ENCODE measurements around the gene ZSCAN29. TPM values are rescaled to one million over a fixed set of nuclear protein-coding genes. Genes with fewer than 3 reads are reported as not detected.

ZSCAN29 gene
- total RNA-seq, 5 donors from 2014 or later (not counting 1 experiment from before 2014, with no cell fraction given): 16.6 to 38.3 (median 32.2) TPM

- H3K4me1 Mint-ChIP-seq: peaks cover 30 to 49% (median 39%) of the 10 kb centered on the region in 3 donors
- no peaks in the 10 kb centered on the region for H3K9me3 Mint-ChIP-seq
- peak overlapping the region; percentile 92 for H3K4me3 ChIP-seq (ENCODE audit: control insufficient read depth in 1 of 2, extremely low read depth in 1 of 2, low read length in 1 of 2)
Observed at GRCh38 chr15:43329217-43329959, 41.5 kb downstream of the ZSCAN29 start.

GRCh38 chr15:43325039-43325684 lies 45.7 kb downstream of the ZSCAN29 start:
- no peak for DNase-seq
- no peak overlapping the region for H3K4me3 Mint-ChIP-seq

More at GRCh38 chr15:43329217-43329959, 41.5 kb downstream of the ZSCAN29 start:
- Mint-ChIP-seq H3K36me3 (peaks cover 24% of the 10 kb centered on the region), H3K27ac (peak overlapping the region; percentile 94 to 99), H3K4me3 (peak overlapping the region; percentile 92 to 96 (median 95)), H3K27me3 (no peaks in the 10 kb centered on the region)
- Histone ChIP-seq H3K36me3 (ENCODE audit: control insufficient read depth in 2 of 2, extremely low read depth in 1 of 2, insufficient read depth in 1 of 2, low read length in 1 of 2) (peaks cover 0 to 5% of the 10 kb centered on the region in 2 donors), H3K9me3 (no peaks in the 10 kb centered on the region), H3K4me1 (ENCODE audit: control insufficient read depth in 1 of 2, extremely low read depth in 1 of 2, insufficient read depth in 2 of 2, low read length in 2 of 2) (peaks cover 12 to 21% of the 10 kb centered on the region in 2 experiments), H3K27ac (ENCODE audit: low read length) (peak overlapping the region; percentile 94), H3K27me3 (replicated peaks in 1 of 2; ENCODE audit: control insufficient read depth in 2 of 2, extremely low read depth in 1 of 2, insufficient read depth in 2 of 2, low read length in 1 of 2) (no peaks in the 10 kb centered on the region)
- CTCF ChIA-PET: no interaction called here
- DNase-seq: peak in 9 of 35 experiments; percentile 0 to 19 (median 3)
- no peak for ATAC-seq (replicated peaks in 1 of 4)
- POLR2A ChIA-PET: interaction anchor here in 1 of 2 donors (1.0 kb wide), 1 partner anchor 223 kb away, joined by 3 read pairs; no protein-coding TSS in a partner anchor
- WGBS (ENCODE audit: insufficient coverage): 32% methylated on average over 38 of the region's 38 CpGs

GRCh38 chr15:43318990-43319771 lies 51.7 kb downstream of the ZSCAN29 start:
- H3K9me3 Mint-ChIP-seq: no peaks in the 10 kb centered on the region

More at GRCh38 chr15:43325039-43325684, 45.7 kb downstream of the ZSCAN29 start:
- no peak overlapping the region for H3K27ac ChIP-seq (ENCODE audit: low read length)
- ChIA-PET CTCF (interaction anchor here in 1 of 2 donors (0.6 to 1.1 kb wide), 2 partner anchors 100 to 1667 kb away, joined by 3 read pairs; no protein-coding TSS in a partner anchor), POLR2A (interaction anchor here in 1 of 2 donors (0.5 kb wide), 1 partner anchor 67 kb away, joined by 4 read pairs; no protein-coding TSS in a partner anchor)
- H3K4me3 ChIP-seq (ENCODE audit: control insufficient read depth in 1 of 2, extremely low read depth in 1 of 2, low read length in 1 of 2): no peak overlapping the region
- H3K9me3 Mint-ChIP-seq: no peaks in the 10 kb centered on the region
- no peak overlapping the region for H3K27ac Mint-ChIP-seq
- H3K4me1 Mint-ChIP-seq: peaks cover 22 to 30% (median 26%) of the 10 kb centered on the region in 3 donors
- H3K36me3 ChIP-seq (ENCODE audit: control insufficient read depth in 2 of 2, extremely low read depth in 1 of 2, insufficient read depth in 1 of 2, low read length in 1 of 2): no peaks in the 10 kb centered on the region
- WGBS (ENCODE audit: insufficient coverage): 63% methylated on average over 1 of the region's 6 CpGs
- ATAC-seq (replicated peaks in 1 of 4): no peak
- H3K27me3 Mint-ChIP-seq: peaks cover 0 to 4% of the 10 kb centered on the region in 2 donors
- H3K9me3 ChIP-seq: no peaks in the 10 kb centered on the region
- peaks cover 13% of the 10 kb centered on the region for H3K36me3 Mint-ChIP-seq
- peaks cover 7 to 17% of the 10 kb centered on the region in 2 experiments for H3K4me1 ChIP-seq (ENCODE audit: control insufficient read depth in 1 of 2, extremely low read depth in 1 of 2, insufficient read depth in 2 of 2, low read length in 2 of 2)
- H3K27me3 ChIP-seq (replicated peaks in 1 of 2; ENCODE audit: control insufficient read depth in 2 of 2, extremely low read depth in 1 of 2, insufficient read depth in 2 of 2, low read length in 1 of 2): no peaks in the 10 kb centered on the region

GRCh38 chr15:43317566-43318184 lies 53.2 kb downstream of the ZSCAN29 start:
- ChIA-PET POLR2A (no interaction called here), CTCF (no interaction called here)
- no peaks in the 10 kb centered on the region for H3K4me1 ChIP-seq (ENCODE audit: control insufficient read depth in 1 of 2, extremely low read depth in 1 of 2, insufficient read depth in 2 of 2, low read length in 2 of 2)
- Mint-ChIP-seq H3K36me3 (no peaks in the 10 kb centered on the region), H3K9me3 (no peaks in the 10 kb centered on the region), H3K27me3 (peaks cover 27 to 28% of the 10 kb centered on the region in 2 donors), H3K4me3 (no peak overlapping the region), H3K27ac (no peak overlapping the region), H3K4me1 (no peaks in the 10 kb centered on the region)
- H3K27ac ChIP-seq (ENCODE audit: low read length): no peak overlapping the region
- whole genome bisulfite sequencing (ENCODE audit: insufficient coverage): 100% methylated on average over 1 of the region's 8 CpGs
- H3K27me3 ChIP-seq (replicated peaks in 1 of 2; ENCODE audit: control insufficient read depth in 2 of 2, extremely low read depth in 1 of 2, insufficient read depth in 2 of 2, low read length in 1 of 2): peaks cover 0 to 7% of the 10 kb centered on the region in 2 experiments
- H3K36me3 ChIP-seq (ENCODE audit: control insufficient read depth in 2 of 2, extremely low read depth in 1 of 2, insufficient read depth in 1 of 2, low read length in 1 of 2): no peaks in the 10 kb centered on the region
- DNase-seq (no peak), ATAC-seq (replicated peaks in 1 of 4) (no peak)
- no peak overlapping the region for H3K4me3 ChIP-seq (ENCODE audit: control insufficient read depth in 1 of 2, extremely low read depth in 1 of 2, low read length in 1 of 2)
- no peaks in the 10 kb centered on the region for H3K9me3 ChIP-seq

More at GRCh38 chr15:43318990-43319771, 51.7 kb downstream of the ZSCAN29 start:
- no peak overlapping the region for H3K4me3 ChIP-seq (ENCODE audit: control insufficient read depth in 1 of 2, extremely low read depth in 1 of 2, low read length in 1 of 2)
- peaks cover 19 to 23% of the 10 kb centered on the region in 2 donors for H3K27me3 Mint-ChIP-seq
- H3K27ac Mint-ChIP-seq: no peak overlapping the region
- no peaks in the 10 kb centered on the region for H3K36me3 ChIP-seq (ENCODE audit: control insufficient read depth in 2 of 2, extremely low read depth in 1 of 2, insufficient read depth in 1 of 2, low read length in 1 of 2)
- H3K4me3 Mint-ChIP-seq: no peak overlapping the region
- 67% methylated on average over 2 of the region's 4 CpGs for WGBS (ENCODE audit: insufficient coverage)
- ChIA-PET POLR2A (interaction anchor here in 1 of 2 donors (0.6 kb wide), 1 partner anchor 508 kb away, joined by 3 read pairs; no protein-coding TSS in a partner anchor), CTCF (interaction anchor here in 1 of 2 donors (1.1 kb wide), 1 partner anchor 57 kb away, joined by 3 read pairs; no protein-coding TSS in a partner anchor)
- peaks cover 0 to 7% of the 10 kb centered on the region in 2 experiments for H3K27me3 ChIP-seq (replicated peaks in 1 of 2; ENCODE audit: control insufficient read depth in 2 of 2, extremely low read depth in 1 of 2, insufficient read depth in 2 of 2, low read length in 1 of 2)
- H3K4me1 ChIP-seq (ENCODE audit: control insufficient read depth in 1 of 2, extremely low read depth in 1 of 2, insufficient read depth in 2 of 2, low read length in 2 of 2): no peaks in the 10 kb centered on the region
- DNase-seq (no peak), ATAC-seq (replicated peaks in 1 of 4) (no peak)
- no peaks in the 10 kb centered on the region for H3K9me3 ChIP-seq
- H3K4me1 Mint-ChIP-seq: no peaks in the 10 kb centered on the region
- H3K27ac ChIP-seq (ENCODE audit: low read length): no peak overlapping the region
- H3K36me3 Mint-ChIP-seq: no peaks in the 10 kb centered on the region

- Mint-ChIP-seq H3K27me3 (peaks cover 28 to 29% of the 10 kb centered on the region in 2 donors), H3K4me3 (no peak overlapping the region), H3K4me1 (no peaks in the 10 kb centered on the region), H3K27ac (no peak overlapping the region), H3K36me3 (no peaks in the 10 kb centered on the region), H3K9me3 (no peaks in the 10 kb centered on the region)
- WGBS (ENCODE audit: insufficient coverage): 100% methylated on average over 1 of the region's 1 CpG
- DNase-seq (no peak), ATAC-seq (replicated peaks in 1 of 4) (no peak)
- Histone ChIP-seq H3K36me3 (ENCODE audit: control insufficient read depth in 2 of 2, extremely low read depth in 1 of 2, insufficient read depth in 1 of 2, low read length in 1 of 2) (no peaks in the 10 kb centered on the region), H3K27me3 (replicated peaks in 1 of 2; ENCODE audit: control insufficient read depth in 2 of 2, extremely low read depth in 1 of 2, insufficient read depth in 2 of 2, low read length in 1 of 2) (peaks cover 0 to 7% of the 10 kb centered on the region in 2 experiments), H3K27ac (ENCODE audit: low read length) (no peak overlapping the region), H3K9me3 (no peaks in the 10 kb centered on the region), H3K4me1 (ENCODE audit: control insufficient read depth in 1 of 2, extremely low read depth in 1 of 2, insufficient read depth in 2 of 2, low read length in 2 of 2) (no peaks in the 10 kb centered on the region), H3K4me3 (ENCODE audit: control insufficient read depth in 1 of 2, extremely low read depth in 1 of 2, low read length in 1 of 2) (no peak overlapping the region)
- ChIA-PET CTCF (interaction anchor here in 1 of 2 donors (0.5 kb wide), 1 partner anchor 42 kb away, joined by 5 read pairs; no protein-coding TSS in a partner anchor), POLR2A (interaction anchor here in 1 of 2 donors (0.6 kb wide), 1 partner anchor 392 kb away, joined by 6 read pairs; no protein-coding TSS in a partner anchor)
Observed at GRCh38 chr15:43316971-43317346, 53.9 kb downstream of the ZSCAN29 start.
